ENCODE data around the gene INPP5A. TPM values are rescaled to one million over a fixed set of nuclear protein-coding genes. Genes with fewer than 3 reads are reported as not detected.

INPP5A gene
- total and polyA plus RNA-seq, 11 donors = 38.6 to 179 (median 102) TPM

GRCh38 chr10:132688580-132689420, 151.2 kb downstream of the INPP5A start:
- no peak for TF ChIP-seq POLR2A (IDR thresholded peaks at IDR 0.05)
- TF ChIP-seq CTCF (IDR thresholded peaks at IDR 0.05) = no peak
- peak in 1 of 5 donors; percentile 11 for DNase-seq
- no peak overlapping the region for H3K4me3 ChIP-seq

GRCh38 chr10:132689721-132690360, 152.3 kb downstream of the INPP5A start:
- H3K4me1 ChIP-seq = peaks cover 0 to 14% (median 4%) of the 10 kb centered on the region in 12 donors
- DNase-seq (peak in 2 of 5 donors; percentile 12 to 19), ATAC-seq (no peak)
- peaks cover 0 to 3% (median 0%) of the 10 kb centered on the region in 12 donors for H3K9me3 ChIP-seq
- peaks cover 0 to 18% (median 15%) of the 10 kb centered on the region in 9 donors for H3K36me3 ChIP-seq
- no peak overlapping the region for H3K27ac ChIP-seq
- TF ChIP-seq CTCF (IDR thresholded peaks at IDR 0.05) (no peak), POLR2A (IDR thresholded peaks at IDR 0.05) (no peak)
- no peaks in the 10 kb centered on the region for H3K27me3 ChIP-seq
- no peak overlapping the region for H3K4me3 ChIP-seq
- intact Hi-C loops (cut with DNase I) = no loop called here
- 95 to 98% (median 97%) methylated on average over 24 to 25 of the region's 25 CpGs for WGBS, 4 donors

More at GRCh38 chr10:132688580-132689420, 151.2 kb downstream of the INPP5A start:
- 94 to 97% (median 97%) methylated on average over 20 of the region's 20 CpGs for WGBS, 4 donors
- H3K9me3 ChIP-seq = no peaks in the 10 kb centered on the region
- peaks cover 0 to 21% (median 9%) of the 10 kb centered on the region in 12 donors for H3K4me1 ChIP-seq
- H3K27me3 ChIP-seq = no peaks in the 10 kb centered on the region
- intact Hi-C loops (cut with DNase I) = no loop called here
- no peak for ATAC-seq
- H3K27ac ChIP-seq = no peak overlapping the region
- peaks cover 0 to 18% (median 15%) of the 10 kb centered on the region in 9 donors for H3K36me3 ChIP-seq

GRCh38 chr10:132690401-132690800, 152.8 kb downstream of the INPP5A start:
- ATAC-seq (no peak), DNase-seq (peak in 2 of 5 donors; percentile 7 to 10)
- intact Hi-C loops (cut with DNase I) = no loop called here
- TF ChIP-seq CTCF (IDR thresholded peaks at IDR 0.05) (no peak), POLR2A (IDR thresholded peaks at IDR 0.05) (no peak)
- no peaks in the 10 kb centered on the region for H3K27me3 ChIP-seq
- 94 to 97% (median 96%) methylated on average over 7 of the region's 7 CpGs for WGBS, 4 donors
- H3K36me3 ChIP-seq = peaks cover 0 to 18% (median 15%) of the 10 kb centered on the region in 9 donors
- peaks cover 0 to 8% (median 0%) of the 10 kb centered on the region in 12 donors for H3K9me3 ChIP-seq
- H3K4me3 ChIP-seq = no peak overlapping the region
- peaks cover 0 to 8% (median under 1%) of the 10 kb centered on the region in 12 donors for H3K4me1 ChIP-seq
- no peak overlapping the region for H3K27ac ChIP-seq
